ENCODE results near the gene PIK3R5.

GRCh38 chr17:8905331-8905730, 60.2 kb downstream of the PIK3R5 start:
- TF ChIP-seq CTCF (IDR thresholded peaks at IDR 0.05; ENCODE audit: poor library complexity, severe bottlenecking) (no peak), POLR2AphosphoS5 (IDR thresholded peaks at IDR 0.05) (no peak), EP300 (conservative IDR thresholded peaks at IDR 0.05; ENCODE audit: poor library complexity, severe bottlenecking) (no peak), RAD21 (conservative IDR thresholded peaks at IDR 0.05) (no peak), REST (IDR thresholded peaks at IDR 0.05; ENCODE audit: borderline replicate concordance) (no peak), EZH2 (IDR thresholded peaks at IDR 0.05; ENCODE audit: borderline replicate concordance, insufficient read depth, low read length, poor library complexity, severe bottlenecking) (no peak), SMC3 (conservative IDR thresholded peaks at IDR 0.05; ENCODE audit: poor library complexity) (no peak), TAF1 (IDR thresholded peaks at IDR 0.05; ENCODE audit: low read depth) (no peak), MXI1 (conservative IDR thresholded peaks at IDR 0.05; ENCODE audit: poor library complexity, severe bottlenecking) (no peak)

Data from neural cell (in vitro differentiated cells).